ENCODE measurements around the gene KLC1. TPM values are rescaled to one million over a fixed set of nuclear protein-coding genes. Genes with fewer than 3 reads are reported as not detected.

KLC1 gene
- total RNA-seq, 2 donors from 2014 or later, result 199 to 292 TPM

DNA sequence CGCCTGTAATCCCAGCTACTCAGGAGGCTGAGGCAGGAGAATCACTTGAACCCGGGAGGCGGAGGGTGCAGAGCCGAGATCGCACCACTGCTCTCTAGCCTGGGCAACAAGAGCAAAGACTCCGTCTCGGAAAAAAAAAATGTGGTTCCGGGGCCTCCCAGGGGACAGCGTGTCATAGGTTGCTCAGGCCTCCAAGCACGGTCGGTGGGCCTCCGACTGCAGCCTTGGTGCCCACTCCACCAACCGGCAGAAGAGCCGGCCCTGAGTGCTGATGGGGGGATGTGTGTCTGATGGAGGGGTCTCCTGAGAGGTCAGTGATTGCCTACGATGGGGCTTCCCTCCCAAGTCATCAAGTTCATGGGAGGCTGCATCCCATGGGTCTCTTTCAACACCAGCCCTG, 102.5 kb downstream of the KLC1 start:
- 92 to 93% methylated on average over 15 of the region's 15 CpGs for WGBS, 2 donors
- Histone ChIP-seq H3K27ac (no peak overlapping the region), H3K36me3 (replicated peaks in 1 of 2; ENCODE audit: insufficient read depth in 1 of 2, low read depth in 2 of 2) (peaks cover 0 to 11% of the 10 kb centered on the region in 2 donors), H3K4me3 (no peak overlapping the region), H3K9me3 (no peaks in the 10 kb centered on the region), H3K27me3 (no peaks in the 10 kb centered on the region), H3K4me1 (peaks cover 40% of the 10 kb centered on the region)
- intact Hi-C loops (cut with DNase I), result no loop called here
- no peak for TF ChIP-seq POLR2A (IDR thresholded peaks at IDR 0.05)
- TF ChIP-seq, protein P1, sequence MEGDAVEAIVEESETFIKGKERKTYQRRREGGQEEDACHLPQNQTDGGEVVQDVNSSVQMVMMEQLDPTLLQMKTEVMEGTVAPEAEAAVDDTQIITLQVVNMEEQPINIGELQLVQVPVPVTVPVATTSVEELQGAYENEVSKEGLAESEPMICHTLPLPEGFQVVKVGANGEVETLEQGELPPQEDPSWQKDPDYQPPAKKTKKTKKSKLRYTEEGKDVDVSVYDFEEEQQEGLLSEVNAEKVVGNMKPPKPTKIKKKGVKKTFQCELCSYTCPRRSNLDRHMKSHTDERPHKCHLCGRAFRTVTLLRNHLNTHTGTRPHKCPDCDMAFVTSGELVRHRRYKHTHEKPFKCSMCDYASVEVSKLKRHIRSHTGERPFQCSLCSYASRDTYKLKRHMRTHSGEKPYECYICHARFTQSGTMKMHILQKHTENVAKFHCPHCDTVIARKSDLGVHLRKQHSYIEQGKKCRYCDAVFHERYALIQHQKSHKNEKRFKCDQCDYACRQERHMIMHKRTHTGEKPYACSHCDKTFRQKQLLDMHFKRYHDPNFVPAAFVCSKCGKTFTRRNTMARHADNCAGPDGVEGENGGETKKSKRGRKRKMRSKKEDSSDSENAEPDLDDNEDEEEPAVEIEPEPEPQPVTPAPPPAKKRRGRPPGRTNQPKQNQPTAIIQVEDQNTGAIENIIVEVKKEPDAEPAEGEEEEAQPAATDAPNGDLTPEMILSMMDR (IDR thresholded peaks at IDR 0.05), result no peak
- no peak for DNase-seq
- ATAC-seq, result no peak

- H3K27ac ChIP-seq, result no peak overlapping the region
- H3K9me3 ChIP-seq, result no peaks in the 10 kb centered on the region
- no peaks in the 10 kb centered on the region for H3K27me3 ChIP-seq
- intact Hi-C loops (cut with DNase I), result no loop called here
- ATAC-seq (no peak), DNase-seq (no peak)
- H3K4me1 ChIP-seq, result peaks cover 37% of the 10 kb centered on the region
- no peak overlapping the region for H3K4me3 ChIP-seq
- 88 to 92% methylated on average over 11 to 24 of the region's 24 CpGs for WGBS, 2 donors
- H3K36me3 ChIP-seq (replicated peaks in 1 of 2; ENCODE audit: insufficient read depth in 1 of 2, low read depth in 2 of 2), result peaks cover 0 to 11% of the 10 kb centered on the region in 2 donors
- TF ChIP-seq, protein P1 (IDR thresholded peaks at IDR 0.05), result no peak
- no peak for TF ChIP-seq POLR2A (IDR thresholded peaks at IDR 0.05)
These were observed 103.2 kb downstream of the KLC1 start for GRCh38 chr14:103731916-103732867.

- H3K27ac ChIP-seq, result no peak overlapping the region
These were observed 104.0 kb downstream of the KLC1 start for GRCh38 chr14:103732868-103733620.

GRCh38 chr14:103733651-103734050, 104.6 kb downstream of the KLC1 start:
- TF ChIP-seq POLR2A (IDR thresholded peaks at IDR 0.05), result no peak
- TF ChIP-seq, protein P1 (IDR thresholded peaks at IDR 0.05), result no peak
- ATAC-seq (no peak), DNase-seq (no peak)
- H3K4me1 ChIP-seq, result peaks cover 27% of the 10 kb centered on the region
- H3K4me3 ChIP-seq, result no peak overlapping the region
- WGBS, 2 donors, result 87 to 89% methylated on average over 14 of the region's 14 CpGs
- intact Hi-C loops (cut with DNase I), result no loop called here
- no peaks in the 10 kb centered on the region for H3K9me3 ChIP-seq
- H3K27ac ChIP-seq, result no peak overlapping the region
- H3K36me3 ChIP-seq (replicated peaks in 1 of 2; ENCODE audit: insufficient read depth in 1 of 2, low read depth in 2 of 2), result peaks cover 0 to 22% of the 10 kb centered on the region in 2 donors
- H3K27me3 ChIP-seq, result no peaks in the 10 kb centered on the region

More at GRCh38 chr14:103732868-103733620, 104.0 kb downstream of the KLC1 start:
- no peak for DNase-seq
- TF ChIP-seq POLR2A (IDR thresholded peaks at IDR 0.05), result no peak
- TF ChIP-seq, protein P1 (IDR thresholded peaks at IDR 0.05), result no peak
- intact Hi-C loops (cut with DNase I), result no loop called here
- Histone ChIP-seq H3K27me3 (no peaks in the 10 kb centered on the region), H3K36me3 (replicated peaks in 1 of 2; ENCODE audit: insufficient read depth in 1 of 2, low read depth in 2 of 2) (peaks cover 0 to 16% of the 10 kb centered on the region in 2 donors), H3K4me1 (peaks cover 31% of the 10 kb centered on the region), H3K4me3 (no peak overlapping the region), H3K9me3 (no peaks in the 10 kb centered on the region)
- 83 to 91% methylated on average over 6 to 9 of the region's 9 CpGs for WGBS, 2 donors
- no peak for ATAC-seq
